H1 (cell line): ENCODE results near the gene SFRP2. TPM values are rescaled to one million over a fixed set of nuclear protein-coding genes. Genes with fewer than 3 reads are reported as not detected.
A peak's percentile ranks its signal among the peaks of the same experiment; 100 is the strongest.

ENCODE experiments used
- BACH1 ChIP-seq: IDR thresholded peaks from 2 replicates; pipeline ENCODE4 v1.6.1; 2012; ENCODE audit warnings: low read length, improper control_type of control experiment
- CHD1 ChIP-seq: IDR thresholded peaks from 2 replicates; pipeline ENCODE4 v1.6.1; 2012; ENCODE audit warnings: low read depth, low read length, improper control_type of control experiment
- CREB1 ChIP-seq: IDR thresholded peaks from 2 replicates; pipeline ENCODE4 v1.6.1; 2012; ENCODE audit warnings: inconsistent platforms
- HDAC6 ChIP-seq: IDR thresholded peaks from one replicate; pipeline ENCODE4 v1.7.1; 2012; ENCODE audit warnings: low read depth, mild to moderate bottlenecking, inconsistent platforms, low read length, moderate library complexity
- JUN ChIP-seq: IDR thresholded peaks from 2 replicates; pipeline ENCODE4 v1.6.1; 2011; ENCODE audit warnings: low read depth, mild to moderate bottlenecking, improper control_type of control experiment, low read length
- KDM1A ChIP-seq: fragments of 200-600, 300-600 bp; sonication (generic); IDR thresholded peaks from 2 replicates; pipeline ENCODE4 v1.7.1; 2016; ENCODE audit warnings: mild to moderate bottlenecking, low read length, borderline replicate concordance
- KDM4A ChIP-seq: IDR thresholded peaks from one replicate; pipeline ENCODE4 v1.7.1; 2012; ENCODE audit warnings: low read depth, mild to moderate bottlenecking, moderate library complexity, low read length, inconsistent platforms; ENCODE audit not compliant: severe bottlenecking
- NANOG ChIP-seq: IDR thresholded peaks from 2 replicates; pipeline ENCODE4 v1.6.1; 2011; ENCODE audit warnings: low read length, low read depth, mild to moderate bottlenecking, inconsistent platforms; ENCODE audit not compliant: insufficient read depth, poor library complexity, severe bottlenecking
- PHF8 ChIP-seq: fragments of 200-600 bp; sonication (generic); conservative IDR thresholded peaks from 2 replicates; pipeline ENCODE4 v1.7.1; 2012; ENCODE audit warnings: low read depth, mild to moderate bottlenecking, inconsistent platforms, low read length, moderate library complexity
- POLR2AphosphoS5 ChIP-seq: IDR thresholded peaks from 2 replicates; pipeline ENCODE4 v1.6.1; 2011; ENCODE audit warnings: low read depth, low read length
- POU5F1 ChIP-seq: IDR thresholded peaks from 2 replicates; pipeline ENCODE4 v1.6.1; 2011; ENCODE audit warnings: low read depth, mild to moderate bottlenecking, low read length, moderate library complexity
- RNF2 ChIP-seq: fragments of 200-900, 300-1000 bp; sonication (generic); IDR thresholded peaks from 2 replicates; pipeline ENCODE4 v1.7.1; 2016; ENCODE audit warnings: borderline replicate concordance, low read depth, mild to moderate bottlenecking, antibody characterized with exemption, low read length; ENCODE audit not compliant: poor library complexity, severe bottlenecking; ENCODE audit errors: missing control alignments
- SIRT6 ChIP-seq: IDR thresholded peaks from one replicate; pipeline ENCODE4 v1.7.1; 2012; ENCODE audit warnings: low read length, inconsistent platforms
- SIX5 ChIP-seq: IDR thresholded peaks from 2 replicates; pipeline ENCODE4 v1.6.1; 2011; ENCODE audit warnings: mild to moderate bottlenecking, low read depth, low read length
- SP1 ChIP-seq: IDR thresholded peaks from 2 replicates; pipeline ENCODE4 v1.6.1; 2011; ENCODE audit warnings: low read depth, low read length
- SP2 ChIP-seq: IDR thresholded peaks from 2 replicates; pipeline ENCODE4 v1.6.1; 2012; ENCODE audit warnings: mild to moderate bottlenecking, low read length, inconsistent platforms
- TCF12 ChIP-seq: IDR thresholded peaks from 2 replicates; pipeline ENCODE4 v1.6.1; 2011; ENCODE audit warnings: low read depth, mild to moderate bottlenecking, low read length
- polyA plus RNA-seq, 7 experiments: library from polyadenylated mRNA; depleted of rRNA in 3 of 7; stranded (reverse) in 5 of 7; unstranded in 2 of 7; fragments of >200 nt in 5 of 7; fragments of 200-250 nt in 2 of 7; gene quantifications; 1 replicate in 5 of 7; 2 replicates in 1 of 7; 4 replicates in 1 of 7; pipeline versions ENCODE4 v1.2.1 to v1.2.3, GENCODE V29; 2011 to 2013; ENCODE audit warnings: missing spikeins in 2 of 7, mixed read lengths in 2 of 7
- total RNA-seq: library from RNA; stranded (reverse); fragmentation: NEBNext Ultra II Directional; extraction: Animal tissue kit (Norgen Biotek cat#: 25700); gene quantifications from 2 replicates; pipeline ENCODE4 v1.2.1, GENCODE V29; 2021
- TF ChIP-seq, protein P1 (sequence below), 3 experiments: IDR thresholded peaks; 1 replicate in 2 of 3; 2 replicates in 1 of 3; pipeline versions ENCODE4 v1.5.1 to v1.6.1; 2011; ENCODE audit warnings: low read length in 3 of 3, mild to moderate bottlenecking in 3 of 3, inconsistent platforms in 2 of 3, low read depth in 1 of 3, moderate library complexity in 1 of 3; ENCODE audit not compliant: insufficient read depth in 1 of 3; ENCODE audit errors: control extremely low read depth in 1 of 3
- TF ChIP-seq, protein P2 (sequence below): IDR thresholded peaks from 2 replicates; pipeline ENCODE4 v1.6.1; 2012; ENCODE audit warnings: low read length, inconsistent platforms
- TF ChIP-seq, protein P3 (sequence below): IDR thresholded peaks from 2 replicates; pipeline ENCODE4 v1.6.1; 2012; ENCODE audit warnings: inconsistent platforms

SFRP2 gene
- total and polyA plus RNA-seq, 2 of the 8 experiments (the other 6 are each of a cell fraction or from before 2014, with no cell fraction given): 108 to 342 TPM

DNA sequence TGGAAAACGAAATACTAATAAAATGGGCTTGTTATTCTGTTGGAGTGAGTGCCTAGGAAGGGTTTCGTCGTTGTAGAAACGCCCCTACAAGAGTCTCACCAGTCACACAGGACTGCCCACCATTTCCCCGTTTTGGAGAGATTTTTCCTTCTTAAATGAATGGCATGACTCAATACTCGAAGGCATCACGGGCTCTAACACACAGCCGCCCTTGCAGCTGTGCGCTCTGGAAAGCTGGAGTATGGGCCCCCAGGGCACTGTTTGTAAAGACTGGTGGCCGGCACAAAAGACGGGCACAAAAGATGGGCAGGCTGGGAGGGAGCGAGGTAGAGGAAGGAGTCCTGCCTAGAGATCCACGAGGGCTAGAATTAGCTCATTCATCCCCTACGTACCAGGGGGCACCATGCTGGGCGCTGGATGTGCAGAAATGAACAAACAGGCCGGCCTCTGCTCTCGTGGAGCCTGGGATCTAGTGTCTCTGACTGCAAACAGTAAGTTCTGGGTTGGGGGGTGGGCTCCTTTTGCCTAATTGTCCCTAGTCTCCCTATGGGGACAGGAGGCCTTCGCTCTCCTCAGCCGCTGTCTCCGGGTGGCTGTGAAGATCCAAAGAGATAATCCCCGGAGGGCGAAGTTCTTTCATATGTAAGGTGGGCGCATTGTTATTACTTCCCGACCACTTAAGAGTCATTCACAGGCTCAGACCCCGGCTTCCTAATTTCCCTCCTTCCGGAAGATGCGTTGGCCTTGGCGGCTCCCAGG is 1.0 kb upstream of the SFRP2 start (continued):
- TF ChIP-seq, protein P1, sequence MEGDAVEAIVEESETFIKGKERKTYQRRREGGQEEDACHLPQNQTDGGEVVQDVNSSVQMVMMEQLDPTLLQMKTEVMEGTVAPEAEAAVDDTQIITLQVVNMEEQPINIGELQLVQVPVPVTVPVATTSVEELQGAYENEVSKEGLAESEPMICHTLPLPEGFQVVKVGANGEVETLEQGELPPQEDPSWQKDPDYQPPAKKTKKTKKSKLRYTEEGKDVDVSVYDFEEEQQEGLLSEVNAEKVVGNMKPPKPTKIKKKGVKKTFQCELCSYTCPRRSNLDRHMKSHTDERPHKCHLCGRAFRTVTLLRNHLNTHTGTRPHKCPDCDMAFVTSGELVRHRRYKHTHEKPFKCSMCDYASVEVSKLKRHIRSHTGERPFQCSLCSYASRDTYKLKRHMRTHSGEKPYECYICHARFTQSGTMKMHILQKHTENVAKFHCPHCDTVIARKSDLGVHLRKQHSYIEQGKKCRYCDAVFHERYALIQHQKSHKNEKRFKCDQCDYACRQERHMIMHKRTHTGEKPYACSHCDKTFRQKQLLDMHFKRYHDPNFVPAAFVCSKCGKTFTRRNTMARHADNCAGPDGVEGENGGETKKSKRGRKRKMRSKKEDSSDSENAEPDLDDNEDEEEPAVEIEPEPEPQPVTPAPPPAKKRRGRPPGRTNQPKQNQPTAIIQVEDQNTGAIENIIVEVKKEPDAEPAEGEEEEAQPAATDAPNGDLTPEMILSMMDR (IDR thresholded peaks at IDR 0.05; ENCODE audit: control extremely low read depth in 1 of 3, insufficient read depth in 1 of 3, low read depth in 1 of 3, low read length in 3 of 3): no peak
- TF ChIP-seq PHF8 (no peak), RNF2 (no peak), JUN (0 out of 2 replicates have a peak, but pooled peaks have one; percentile 6), SIX5 (no peak), KDM4A (no peak), POLR2AphosphoS5 (peak; percentile 87), KDM1A (no peak), POU5F1 (peak; percentile 88; the same call in 1 of the 2 replicates), TCF12 (peak; percentile 82; the same call in 1 of the 2 replicates), BACH1 (0 out of 2 replicates have a peak, but pooled peaks have one; percentile 42), SP1 (no peak; the same call in none of the 2 replicates), HDAC6 (no peak), CHD1 (peak; percentile 72; the same call in 1 of the 2 replicates), SIRT6 (no peak), SP2 (no peak), CREB1 (no peak), NANOG (peak; percentile 99)
- TF ChIP-seq, protein P2, sequence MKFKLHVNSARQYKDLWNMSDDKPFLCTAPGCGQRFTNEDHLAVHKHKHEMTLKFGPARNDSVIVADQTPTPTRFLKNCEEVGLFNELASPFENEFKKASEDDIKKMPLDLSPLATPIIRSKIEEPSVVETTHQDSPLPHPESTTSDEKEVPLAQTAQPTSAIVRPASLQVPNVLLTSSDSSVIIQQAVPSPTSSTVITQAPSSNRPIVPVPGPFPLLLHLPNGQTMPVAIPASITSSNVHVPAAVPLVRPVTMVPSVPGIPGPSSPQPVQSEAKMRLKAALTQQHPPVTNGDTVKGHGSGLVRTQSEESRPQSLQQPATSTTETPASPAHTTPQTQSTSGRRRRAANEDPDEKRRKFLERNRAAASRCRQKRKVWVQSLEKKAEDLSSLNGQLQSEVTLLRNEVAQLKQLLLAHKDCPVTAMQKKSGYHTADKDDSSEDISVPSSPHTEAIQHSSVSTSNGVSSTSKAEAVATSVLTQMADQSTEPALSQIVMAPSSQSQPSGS: no peak
- TF ChIP-seq, protein P3, sequence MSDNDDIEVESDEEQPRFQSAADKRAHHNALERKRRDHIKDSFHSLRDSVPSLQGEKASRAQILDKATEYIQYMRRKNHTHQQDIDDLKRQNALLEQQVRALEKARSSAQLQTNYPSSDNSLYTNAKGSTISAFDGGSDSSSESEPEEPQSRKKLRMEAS: peak; percentile 44; the same call in 1 of the 2 replicates
